Testis (tissue), 3 donors: ENCODE measurements around the gene FAM222B. TPM values are rescaled to one million over a fixed set of nuclear protein-coding genes. Genes with fewer than 3 reads are reported as not detected.
A peak's percentile ranks its signal among the peaks of the same experiment; 100 is the strongest.

Experiments
- DNase-seq: peaks from one replicate; pipeline ENCODE4 v3.0.0-alpha.2; 2019
- H3K27ac ChIP-seq, 2 donors: fragments of 200-600 bp; sonication (generic); one replicate each; pipeline ENCODE4 v1.5.1; 2019
- H3K27me3 ChIP-seq: fragments of 200-600 bp; sonication (generic); one replicate; pipeline ENCODE4 v1.5.1; 2019
- H3K36me3 ChIP-seq: fragments of 200-600 bp; sonication (generic); one replicate; pipeline ENCODE4 v1.5.1; 2017; ENCODE audit warnings: low read depth; ENCODE audit errors: missing control alignments
- H3K4me1 ChIP-seq: fragments of 200-600 bp; sonication (generic); one replicate; pipeline ENCODE4 v1.5.1; 2019
- H3K4me3 ChIP-seq, 2 donors: fragments of 200-600 bp; sonication (generic); one replicate each; pipeline ENCODE4 v1.5.1; 2017 to 2019
- H3K9me3 ChIP-seq: fragments of 200-600 bp; sonication (generic); one replicate; pipeline ENCODE4 v1.5.1; 2017
- CTCF ChIP-seq, 3 experiments: fragments of 450-650 bp in 2 of 3; fragments of 200-600 bp in 1 of 3; sonication (generic) in 1 of 3; IDR thresholded peaks; one replicate each; pipeline ENCODE4 v1.5.1; 2016 to 2019; ENCODE audit warnings: antibody characterized with exemption in 3 of 3, mild to moderate bottlenecking in 2 of 3, moderate library complexity in 1 of 3
- POLR2A ChIP-seq: fragments of 450-650 bp; IDR thresholded peaks from one replicate; pipeline ENCODE4 v1.6.1; 2017; ENCODE audit warnings: antibody characterized with exemption, mild to moderate bottlenecking, moderate library complexity
- WGBS, 2 donors: methylation state at CpG; one replicate each; pipeline ENCODE4 v1.1.5; 2018; 5-methylcytosine and 5-hydroxymethylcytosine counted together
- intact Hi-C: fragments of 100-400 bp; cut with DNase I; formaldehyde crosslinking; loops from one replicate; pipeline ENCODE4 v1.15.1; 2023; ENCODE audit warnings: low total_unique reads
- polyA plus RNA-seq: library from polyadenylated mRNA; stranded (reverse); fragments of 350-450 nt; fragmentation: Illumina TruSeq; extraction: RNeasy Lipid Tissue Mini Kit (QIAGEN cat#74804); gene quantifications from one replicate; pipeline ENCODE4 v1.2.3, GENCODE V29; 2014; ENCODE audit warnings: low read depth, low replicate concordance; ENCODE audit not compliant: insufficient read depth
- total RNA-seq, 2 donors: library from RNA; depleted of rRNA; stranded (reverse); fragments of >200 nt; gene quantifications; one replicate each; pipeline ENCODE4 v1.2.3, GENCODE V29; 2016

Gene FAM222B
- total and polyA plus RNA-seq, 3 donors from 2014 or later: 69.6 to 84.5 (median 74.5) TPM

DNA sequence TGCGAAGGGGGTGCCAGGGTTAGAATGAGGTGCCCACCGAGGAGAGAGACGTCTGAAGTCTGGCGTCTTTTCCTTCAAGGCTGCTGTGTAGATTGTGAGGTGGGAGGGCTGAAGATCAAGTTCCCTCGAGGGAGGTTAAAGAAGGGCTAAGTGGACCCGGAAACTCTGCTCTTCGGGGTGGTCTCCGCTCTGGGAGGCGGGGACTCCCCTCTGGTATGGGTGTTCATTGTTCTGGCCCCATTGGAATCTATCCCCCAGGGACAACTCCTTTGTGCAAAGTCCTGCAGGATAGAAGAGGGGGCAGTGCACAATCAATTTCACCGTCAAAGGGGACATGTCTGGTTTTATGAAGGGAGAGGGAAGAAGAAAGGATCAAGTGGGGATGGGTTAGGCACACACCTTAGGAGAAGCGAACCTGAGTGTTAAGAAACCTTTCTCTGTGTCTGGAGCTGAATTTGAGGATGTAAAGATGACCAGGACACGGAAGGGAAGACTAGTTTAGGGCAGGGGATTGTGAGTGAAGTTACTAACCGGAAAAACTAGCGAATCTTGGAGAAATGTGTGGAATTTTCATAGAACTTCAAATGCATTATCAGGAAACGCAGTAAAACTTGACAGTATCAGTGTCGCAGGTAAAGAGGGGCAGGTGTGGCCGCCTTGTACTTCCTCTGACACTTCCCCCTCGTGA, 124.1 kb downstream of the FAM222B start:
- H3K4me1 ChIP-seq: peaks cover 45% of the 10 kb centered on the region
- peak overlapping the region; percentile 67 to 71 for H3K4me3 ChIP-seq
- no peaks in the 10 kb centered on the region for H3K27me3 ChIP-seq
- no peak for TF ChIP-seq CTCF (IDR thresholded peaks at IDR 0.05)
- no peak for TF ChIP-seq POLR2A
- no peaks in the 10 kb centered on the region for H3K36me3 ChIP-seq
- no peak for DNase-seq
- peak overlapping the region; percentile 89 to 92 for H3K27ac ChIP-seq
- intact Hi-C loops: no loop called here
- 17 to 20% methylated on average over 17 to 18 of the region's 18 CpGs for WGBS, 2 donors
- H3K9me3 ChIP-seq: no peaks in the 10 kb centered on the region

DNA sequence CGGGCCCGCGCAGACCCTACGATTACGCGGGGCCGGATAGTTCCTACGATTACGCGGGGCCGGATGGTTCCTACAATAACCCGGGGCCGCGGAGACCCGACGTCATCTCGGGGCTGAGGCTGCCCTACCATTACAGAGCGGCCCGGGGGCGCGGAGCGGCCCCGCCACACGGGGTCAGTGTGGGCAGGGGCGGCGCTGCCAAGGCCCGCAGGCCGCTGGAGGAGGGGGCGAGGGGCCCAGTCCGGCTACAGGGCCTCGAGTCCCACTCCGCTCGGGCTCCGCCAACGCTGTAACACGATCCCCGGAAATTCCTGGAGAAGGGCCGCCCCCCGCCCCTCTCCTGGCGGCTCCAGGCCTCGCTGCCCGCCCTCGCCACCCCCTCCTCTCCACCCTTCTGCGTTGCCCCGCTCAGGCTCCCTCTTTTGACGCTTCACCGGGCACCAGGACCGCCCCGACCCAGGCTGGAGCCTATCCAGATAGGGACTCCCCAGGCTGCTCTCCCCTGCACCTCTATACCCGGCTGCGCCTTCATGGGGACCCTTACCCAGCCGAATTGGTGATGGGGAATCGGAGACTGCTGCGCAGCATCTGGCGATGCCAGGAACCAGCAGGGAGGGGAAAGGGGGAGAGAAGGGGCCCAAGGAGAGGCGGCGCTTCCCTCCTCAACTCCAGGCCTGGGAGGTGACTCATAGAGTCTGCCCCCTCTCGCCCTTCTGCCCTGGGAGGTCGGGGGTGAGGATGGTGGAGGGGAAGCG, 124.8 kb downstream of the FAM222B start, which contains the start of gene RAB34:
Gene RAB34 (minus strand): TSS at position 291 of the 755 bp plus-strand sequence. CDS start 602 bp downstream, outside the sequence.
- Histone ChIP-seq H3K27ac (peak within 1 kb of the TSS; percentile 89 to 92), H3K27me3 (no peaks in the 10 kb centered on the region), H3K36me3 (no peaks in the 10 kb centered on the region), H3K4me1 (peaks cover 45% of the 10 kb centered on the region), H3K4me3 (peak within 1 kb of the TSS; percentile 67 to 71), H3K9me3 (no peaks in the 10 kb centered on the region)
- no peak for TF ChIP-seq CTCF (IDR thresholded peaks at IDR 0.05)
- TF ChIP-seq POLR2A: no peak
- 2 to 5% methylated on average over 6 to 47 of the region's 60 CpGs for WGBS, 2 donors
- DNase-seq: peak; percentile 71
- intact Hi-C loops: no loop called here

- 8 to 33% methylated on average over 1 to 43 of the region's 63 CpGs for WGBS, 2 donors
- no peak for DNase-seq
- peak overlapping the region; percentile 89 to 92 for H3K27ac ChIP-seq
- H3K4me1 ChIP-seq: peaks cover 47% of the 10 kb centered on the region
- TF ChIP-seq POLR2A (no peak), CTCF (IDR thresholded peaks at IDR 0.05) (no peak)
- no peaks in the 10 kb centered on the region for H3K27me3 ChIP-seq
- intact Hi-C loops: no loop called here
- no peaks in the 10 kb centered on the region for H3K36me3 ChIP-seq
- peak overlapping the region; percentile 67 to 71 for H3K4me3 ChIP-seq
- H3K9me3 ChIP-seq: no peaks in the 10 kb centered on the region
Measured at GRCh38 chr17:28716740-28717577, 125.6 kb downstream of the FAM222B start.

DNA sequence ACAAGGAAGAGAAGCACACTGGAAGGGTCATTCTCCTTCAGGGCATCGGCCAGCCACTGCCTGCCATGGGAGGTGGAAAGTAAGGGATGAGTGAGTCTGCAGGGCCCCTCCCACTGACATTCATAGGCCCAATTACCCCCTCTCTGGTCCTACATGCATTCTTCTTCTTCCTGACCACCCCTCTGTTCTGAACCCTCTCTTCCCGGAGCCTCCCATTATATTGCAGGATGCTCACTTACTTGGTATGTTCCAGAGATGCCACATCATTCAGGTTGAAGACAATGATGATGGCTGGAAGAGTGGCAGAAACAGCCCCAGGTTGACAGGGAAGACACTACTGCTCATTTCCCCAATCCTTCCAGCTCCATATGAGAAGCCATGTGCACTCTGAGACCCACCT, 127.4 kb downstream of the FAM222B start:
- Histone ChIP-seq H3K9me3 (no peaks in the 10 kb centered on the region), H3K27ac (no peak overlapping the region), H3K27me3 (no peaks in the 10 kb centered on the region), H3K36me3 (no peaks in the 10 kb centered on the region), H3K4me3 (no peak overlapping the region), H3K4me1 (peaks cover 39% of the 10 kb centered on the region)
- WGBS, 2 donors: 93 to 99% methylated on average over 2 of the region's 2 CpGs
- no peak for DNase-seq
- intact Hi-C loops: no loop called here
- no peak for TF ChIP-seq POLR2A
- TF ChIP-seq CTCF (IDR thresholded peaks at IDR 0.05): no peak
